Measurements from ENCODE around the gene SMIM22. TPM values are rescaled to one million over a fixed set of nuclear protein-coding genes. Genes with fewer than 3 reads are reported as not detected.

The SMIM22 gene
- total RNA-seq, 1 donor from 2014 or later: not detected

- no peak overlapping the region for H3K4me3 ChIP-seq (ENCODE audit: insufficient read depth, low read depth, low read length)
- no peak overlapping the region for H3K27ac ChIP-seq (ENCODE audit: low read depth, low read length)
- Mint-ChIP-seq H3K27ac (ENCODE audit: unreplicated experiment) (no peak overlapping the region), H3K4me3 (ENCODE audit: unreplicated experiment) (no peak overlapping the region), H3K27me3 (ENCODE audit: low read depth, unreplicated experiment) (no peaks in the 10 kb centered on the region), H3K9me3 (ENCODE audit: unreplicated experiment) (peaks cover 2% of the 10 kb centered on the region), H3K4me1 (ENCODE audit: low read depth, unreplicated experiment) (no peaks in the 10 kb centered on the region), H3K36me3 (ENCODE audit: low read depth, unreplicated experiment) (peaks cover 13% of the 10 kb centered on the region)
- H3K9me3 ChIP-seq (ENCODE audit: insufficient read depth, low read depth, low read length): no peaks in the 10 kb centered on the region
- H3K79me2 ChIP-seq (ENCODE audit: insufficient read depth, low read length): peaks cover 5% of the 10 kb centered on the region
- FAIRE-seq (no peak), DNase-seq (ENCODE audit: low read depth) (no peak)
- H2AFZ ChIP-seq (ENCODE audit: low read depth, low read length): no peak overlapping the region
- TF ChIP-seq EZH2 (IDR thresholded peaks at IDR 0.05; ENCODE audit: insufficient read depth, low read length): no peak
- TF ChIP-seq CTCF (IDR thresholded peaks at IDR 0.05; ENCODE audit: insufficient read depth, low read depth, low read length): no peak
- H3K4me2 ChIP-seq (ENCODE audit: low read length): no peak overlapping the region
- no peak overlapping the region for H3K9ac ChIP-seq (ENCODE audit: low read length)
- H3K4me1 ChIP-seq (ENCODE audit: insufficient read depth, low read length): no peaks in the 10 kb centered on the region
- H3K36me3 ChIP-seq (ENCODE audit: insufficient read depth, low read length): peaks cover 16% of the 10 kb centered on the region
- peaks cover 16% of the 10 kb centered on the region for H4K20me1 ChIP-seq (ENCODE audit: insufficient read depth, low read length)
- no peaks in the 10 kb centered on the region for H3K27me3 ChIP-seq (ENCODE audit: insufficient read depth, low read length)
These were observed 41.9 kb upstream of the SMIM22 start for GRCh38 chr16:4753227-4753626.

- Histone ChIP-seq H3K4me1 (ENCODE audit: insufficient read depth, low read length) (no peaks in the 10 kb centered on the region), H2AFZ (ENCODE audit: low read depth, low read length) (no peak overlapping the region), H3K36me3 (ENCODE audit: insufficient read depth, low read length) (peaks cover 20% of the 10 kb centered on the region), H3K79me2 (ENCODE audit: insufficient read depth, low read length) (peaks cover 5% of the 10 kb centered on the region), H3K9me3 (ENCODE audit: insufficient read depth, low read depth, low read length) (no peaks in the 10 kb centered on the region), H3K27me3 (ENCODE audit: insufficient read depth, low read length) (no peaks in the 10 kb centered on the region), H3K27ac (ENCODE audit: low read depth, low read length) (no peak overlapping the region), H3K4me2 (ENCODE audit: low read length) (no peak overlapping the region), H3K4me3 (ENCODE audit: insufficient read depth, low read depth, low read length) (no peak overlapping the region), H4K20me1 (ENCODE audit: insufficient read depth, low read length) (peaks cover 22% of the 10 kb centered on the region), H3K9ac (ENCODE audit: low read length) (no peak overlapping the region)
- Mint-ChIP-seq H3K4me1 (ENCODE audit: low read depth, unreplicated experiment) (no peaks in the 10 kb centered on the region), H3K9me3 (ENCODE audit: unreplicated experiment) (peaks cover 2% of the 10 kb centered on the region), H3K27me3 (ENCODE audit: low read depth, unreplicated experiment) (no peaks in the 10 kb centered on the region), H3K4me3 (ENCODE audit: unreplicated experiment) (no peak overlapping the region), H3K36me3 (ENCODE audit: low read depth, unreplicated experiment) (peaks cover 25% of the 10 kb centered on the region), H3K27ac (ENCODE audit: unreplicated experiment) (no peak overlapping the region)
- no peak for DNase-seq (ENCODE audit: low read depth)
- no peak for FAIRE-seq
- TF ChIP-seq EZH2 (IDR thresholded peaks at IDR 0.05; ENCODE audit: insufficient read depth, low read length) (no peak), CTCF (IDR thresholded peaks at IDR 0.05; ENCODE audit: insufficient read depth, low read depth, low read length) (no peak)
These were observed 40.3 kb upstream of the SMIM22 start for GRCh38 chr16:4754865-4755264.

- H2AFZ ChIP-seq (ENCODE audit: low read depth, low read length): no peak overlapping the region
- H3K9me3 ChIP-seq (ENCODE audit: insufficient read depth, low read depth, low read length): no peaks in the 10 kb centered on the region
- Mint-ChIP-seq H3K27ac (ENCODE audit: unreplicated experiment) (no peak overlapping the region), H3K9me3 (ENCODE audit: unreplicated experiment) (peaks cover 2% of the 10 kb centered on the region), H3K4me1 (ENCODE audit: low read depth, unreplicated experiment) (no peaks in the 10 kb centered on the region), H3K4me3 (ENCODE audit: unreplicated experiment) (no peak overlapping the region), H3K27me3 (ENCODE audit: low read depth, unreplicated experiment) (no peaks in the 10 kb centered on the region), H3K36me3 (ENCODE audit: low read depth, unreplicated experiment) (peaks cover 31% of the 10 kb centered on the region)
- H3K4me2 ChIP-seq (ENCODE audit: low read length): no peak overlapping the region
- FAIRE-seq (no peak), DNase-seq (ENCODE audit: low read depth) (no peak)
- H3K27ac ChIP-seq (ENCODE audit: low read depth, low read length): no peak overlapping the region
- H3K9ac ChIP-seq (ENCODE audit: low read length): no peak overlapping the region
- no peak for TF ChIP-seq CTCF (IDR thresholded peaks at IDR 0.05; ENCODE audit: insufficient read depth, low read depth, low read length)
- TF ChIP-seq EZH2 (IDR thresholded peaks at IDR 0.05; ENCODE audit: insufficient read depth, low read length): no peak
- no peaks in the 10 kb centered on the region for H3K27me3 ChIP-seq (ENCODE audit: insufficient read depth, low read length)
- H3K79me2 ChIP-seq (ENCODE audit: insufficient read depth, low read length): peaks cover 5% of the 10 kb centered on the region
- peaks cover 25% of the 10 kb centered on the region for H4K20me1 ChIP-seq (ENCODE audit: insufficient read depth, low read length)
- no peak overlapping the region for H3K4me3 ChIP-seq (ENCODE audit: insufficient read depth, low read depth, low read length)
- H3K36me3 ChIP-seq (ENCODE audit: insufficient read depth, low read length): peaks cover 23% of the 10 kb centered on the region
- H3K4me1 ChIP-seq (ENCODE audit: insufficient read depth, low read length): no peaks in the 10 kb centered on the region
These were observed 39.5 kb upstream of the SMIM22 start for GRCh38 chr16:4755687-4756086.
